WI38 (cell line): ENCODE data around the gene CCDC106.
A peak's percentile ranks its signal among the peaks of the same experiment; 100 is the strongest.

ENCODE experiments used
- H3K4me3 ChIP-seq: 2 replicates; pipeline ENCODE4 v1.5.1; 2011; ENCODE audit warnings: low read depth, mild to moderate bottlenecking, control low read depth, low read length
- CTCF ChIP-seq: IDR thresholded peaks from 2 replicates; pipeline ENCODE4 v1.5.1; 2012; ENCODE audit warnings: low read depth, mild to moderate bottlenecking, control low read depth, low read length

Gene CCDC106

GRCh38 chr19:55656988-55657747 lies 9.2 kb downstream of the CCDC106 start:
- no peak for TF ChIP-seq CTCF
- peak overlapping the region; percentile 71 for H3K4me3 ChIP-seq

GRCh38 chr19:55658846-55659459 lies 10.9 kb downstream of the CCDC106 start:
- no peak for TF ChIP-seq CTCF
- H3K4me3 ChIP-seq, result no peak overlapping the region

GRCh38 chr19:55659822-55660221 lies 11.8 kb downstream of the CCDC106 start:
- no peak overlapping the region for H3K4me3 ChIP-seq
- no peak for TF ChIP-seq CTCF

GRCh38 chr19:55660404-55660803 lies 12.4 kb downstream of the CCDC106 start:
- no peak overlapping the region for H3K4me3 ChIP-seq
- no peak for TF ChIP-seq CTCF

- no peak for TF ChIP-seq CTCF
Measured at GRCh38 chr19:55660991-55661390, 13.0 kb downstream of the CCDC106 start.

GRCh38 chr19:55661826-55662225 lies 13.8 kb downstream of the CCDC106 start:
- no peak for TF ChIP-seq CTCF
- H3K4me3 ChIP-seq, result no peak overlapping the region

More at GRCh38 chr19:55660991-55661390, 13.0 kb downstream of the CCDC106 start:
- H3K4me3 ChIP-seq, result no peak overlapping the region

GRCh38 chr19:55663846-55664536 lies 16.0 kb downstream of the CCDC106 start:
- no peak overlapping the region for H3K4me3 ChIP-seq
- TF ChIP-seq CTCF, result no peak
